Activated naive CD4-positive, alpha-beta T cell treated with anti-CD3 and anti-CD28 coated beads, Interleukin-2, amount 50 U/mL, for 72 hours (primary cell): ENCODE data around the gene SOX30. TPM values are rescaled to one million over a fixed set of nuclear protein-coding genes. Genes with fewer than 3 reads are reported as not detected.
A peak's percentile ranks its signal among the peaks of the same experiment; 100 is the strongest.
"Not testable (repeated sequence)": the region's sequence is repeated elsewhere in the genome, so short reads cannot be mapped to it uniquely, and the experiment has no call there.

Experiments used
- ATAC-seq, 2 donors: fragments of 150-1000 bp; cut with Tn5 transposase; 2 replicates each; pipeline ENCODE4 v1.10.0; 2021; ENCODE audit warnings: mild to moderate bottlenecking in 2 of 2, moderate library complexity in 2 of 2
- DNase-seq, 2 donors: peaks; one replicate each; pipeline ENCODE4 v3.0.0; 2021 to 2022; ENCODE audit warnings: low spot score in 2 of 2
- H3K27ac Mint-ChIP-seq, 2 donors: one replicate each; pipeline ENCODE4 v1.8.0; 2022; ENCODE audit warnings: mild to moderate bottlenecking in 2 of 2, mixed read lengths in 2 of 2
- H3K36me3 Mint-ChIP-seq, 2 donors: one replicate each; pipeline ENCODE4 v1.8.0; 2022; ENCODE audit warnings: mixed read lengths in 2 of 2
- H3K9me3 Mint-ChIP-seq, 2 donors: one replicate each; pipeline ENCODE4 v1.8.0; 2022; ENCODE audit warnings: mixed read lengths in 2 of 2
- total RNA-seq, 2 donors: library from RNA; stranded (reverse); gene quantifications; one replicate each; pipeline ENCODE4 v1.2.3, GENCODE V29; 2022

The SOX30 gene
- total RNA-seq, result under 1 TPM in 1 of 2 donors, not detected in 1; 0.14 TPM

- ATAC-seq, result no peak
- H3K36me3 Mint-ChIP-seq, result peaks cover 21 to 42% of the 10 kb centered on the region in 2 donors
- peak within 1 kb of the TSS; percentile 70 to 82 for H3K27ac Mint-ChIP-seq
These were observed at the start of gene SOX30 for GRCh38 chr5:157652377-157652692. Gene SOX30, minus strand, starts transcription at chr5:157652438. Its CDS starts 360 bp downstream, at chr5:157652078.

GRCh38 chr5:157698674-157699073, 46.4 kb upstream of the SOX30 start:
- H3K27ac Mint-ChIP-seq, ATAC-seq, DNase-seq: not testable (repeated sequence)
- Mint-ChIP-seq H3K36me3 (peaks cover 5 to 20% of the 10 kb centered on the region in 2 donors), H3K9me3 (peaks cover 5 to 10% of the 10 kb centered on the region in 2 donors)

More at GRCh38 chr5:157652377-157652692, at the start of gene SOX30:
- DNase-seq, result no peak
- peaks cover 25 to 38% of the 10 kb centered on the region in 2 donors for H3K9me3 Mint-ChIP-seq

- DNase-seq, ATAC-seq, H3K27ac Mint-ChIP-seq: not testable (repeated sequence)
- peaks cover 5 to 29% of the 10 kb centered on the region in 2 donors for H3K36me3 Mint-ChIP-seq
- peaks cover 10 to 21% of the 10 kb centered on the region in 2 donors for H3K9me3 Mint-ChIP-seq
These were observed 43.9 kb upstream of the SOX30 start for GRCh38 chr5:157696154-157696553.

GRCh38 chr5:157693816-157694215, 41.6 kb upstream of the SOX30 start:
- Mint-ChIP-seq H3K36me3 (peaks cover 5 to 26% of the 10 kb centered on the region in 2 donors), H3K9me3 (peaks cover 10 to 23% of the 10 kb centered on the region in 2 donors)
- H3K27ac Mint-ChIP-seq, ATAC-seq, DNase-seq: not testable (repeated sequence)

DNA sequence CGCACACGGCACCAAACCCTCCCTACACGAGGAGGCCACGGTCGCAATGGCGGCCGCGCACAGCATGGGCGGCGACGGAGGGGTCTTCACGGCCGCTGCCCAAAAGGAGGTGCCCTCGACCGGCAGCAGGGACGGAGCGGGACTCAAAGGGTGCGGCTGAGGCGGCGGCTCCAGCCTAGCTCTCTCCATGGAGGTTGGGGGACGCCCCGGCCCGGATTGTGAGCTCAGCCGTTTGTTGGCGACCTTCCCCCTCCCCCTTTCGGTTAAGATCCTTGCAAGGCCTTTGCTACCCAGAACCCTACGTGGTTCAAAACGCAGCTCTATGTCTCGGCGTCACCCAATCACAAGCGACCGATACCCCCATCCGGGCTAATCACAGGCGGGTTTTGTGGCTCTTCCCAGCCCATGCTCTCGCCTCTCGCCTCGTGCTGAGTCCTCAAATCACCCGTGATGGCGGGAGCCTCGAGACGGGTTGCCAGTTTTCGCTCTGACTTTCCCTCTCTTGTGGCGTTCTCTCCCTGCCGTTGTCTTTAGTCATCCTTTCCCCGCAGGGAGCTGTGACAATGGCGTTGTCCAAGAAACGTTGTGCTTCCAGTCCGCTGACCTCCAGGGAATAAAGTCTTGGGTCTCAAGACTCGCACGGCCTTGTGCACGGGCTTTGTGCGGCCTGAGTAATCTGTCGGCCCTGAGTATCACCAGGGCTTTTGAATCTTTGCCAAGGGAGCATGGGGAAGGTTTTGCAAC, 38.6 kb upstream of the SOX30 start:
- ATAC-seq (no peak), DNase-seq (no peak)
- Mint-ChIP-seq H3K27ac (no peak overlapping the region), H3K9me3 (peaks cover 5 to 13% of the 10 kb centered on the region in 2 donors), H3K36me3 (peaks cover 0 to 15% of the 10 kb centered on the region in 2 donors)

DNA sequence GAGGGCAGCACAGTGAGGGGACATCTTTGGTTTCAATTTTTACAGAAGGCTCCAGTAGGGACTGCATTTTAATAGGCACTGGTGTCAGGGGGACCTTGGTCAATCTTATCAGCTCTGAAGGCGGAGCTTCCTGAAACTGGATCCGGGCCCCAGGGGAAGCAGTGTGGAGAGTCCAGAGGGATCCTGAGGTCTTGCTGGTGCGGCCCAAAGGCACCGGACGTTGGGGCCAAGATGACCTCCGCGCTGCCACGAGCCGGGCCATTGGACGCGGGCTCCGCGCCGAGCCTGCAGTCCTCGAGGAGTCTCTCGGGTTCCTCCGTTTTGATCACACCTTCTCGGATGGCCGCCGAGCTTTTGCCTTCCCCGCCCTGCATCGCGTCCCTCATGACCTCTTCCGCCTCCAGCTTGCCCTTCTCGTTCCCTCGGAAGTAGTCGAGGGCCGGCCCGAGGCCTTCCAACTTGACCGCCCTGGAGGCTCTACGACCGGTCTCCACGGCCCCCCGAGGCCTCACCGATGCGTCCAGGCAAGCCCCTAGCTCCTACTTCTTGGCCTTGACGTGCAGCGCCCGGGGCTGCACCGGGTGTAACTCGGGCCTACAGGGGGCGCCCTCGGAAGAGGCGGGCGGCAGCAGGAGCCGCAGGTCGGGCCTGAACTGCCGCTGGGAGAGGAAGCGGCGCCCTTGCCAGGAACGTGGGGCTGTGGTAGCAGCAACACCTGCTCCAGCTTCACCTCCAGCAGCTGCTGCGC, 37.9 kb upstream of the SOX30 start:
- H3K27ac Mint-ChIP-seq, result no peak overlapping the region
- peaks cover 5 to 13% of the 10 kb centered on the region in 2 donors for H3K9me3 Mint-ChIP-seq
- peaks cover 0 to 15% of the 10 kb centered on the region in 2 donors for H3K36me3 Mint-ChIP-seq
- DNase-seq (peak in 1 of 2 donors; percentile 38), ATAC-seq (peak; percentile 40 to 46)

DNA sequence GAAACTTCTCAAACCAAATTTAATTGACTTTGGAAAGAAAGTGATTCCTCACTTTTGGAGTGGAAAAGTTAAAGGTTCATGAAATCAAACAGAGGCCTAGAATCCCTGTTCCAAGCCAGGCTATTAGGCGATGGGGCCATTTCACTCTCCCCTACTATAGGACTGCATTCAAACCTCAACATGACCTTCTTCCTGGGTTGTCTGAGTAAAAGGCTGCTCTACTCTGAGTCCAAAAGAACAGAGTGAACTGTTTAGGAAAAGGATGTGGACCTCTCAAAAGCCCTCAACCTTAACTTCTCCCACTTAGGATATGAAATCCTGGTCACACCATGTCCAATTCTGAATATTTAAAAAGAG, 34.9 kb upstream of the SOX30 start:
- peaks cover 0 to 9% of the 10 kb centered on the region in 2 donors for H3K36me3 Mint-ChIP-seq
- H3K27ac Mint-ChIP-seq, result no peak overlapping the region
- no peak for ATAC-seq
- H3K9me3 Mint-ChIP-seq, result peaks cover 5 to 9% of the 10 kb centered on the region in 2 donors
- no peak for DNase-seq

DNA sequence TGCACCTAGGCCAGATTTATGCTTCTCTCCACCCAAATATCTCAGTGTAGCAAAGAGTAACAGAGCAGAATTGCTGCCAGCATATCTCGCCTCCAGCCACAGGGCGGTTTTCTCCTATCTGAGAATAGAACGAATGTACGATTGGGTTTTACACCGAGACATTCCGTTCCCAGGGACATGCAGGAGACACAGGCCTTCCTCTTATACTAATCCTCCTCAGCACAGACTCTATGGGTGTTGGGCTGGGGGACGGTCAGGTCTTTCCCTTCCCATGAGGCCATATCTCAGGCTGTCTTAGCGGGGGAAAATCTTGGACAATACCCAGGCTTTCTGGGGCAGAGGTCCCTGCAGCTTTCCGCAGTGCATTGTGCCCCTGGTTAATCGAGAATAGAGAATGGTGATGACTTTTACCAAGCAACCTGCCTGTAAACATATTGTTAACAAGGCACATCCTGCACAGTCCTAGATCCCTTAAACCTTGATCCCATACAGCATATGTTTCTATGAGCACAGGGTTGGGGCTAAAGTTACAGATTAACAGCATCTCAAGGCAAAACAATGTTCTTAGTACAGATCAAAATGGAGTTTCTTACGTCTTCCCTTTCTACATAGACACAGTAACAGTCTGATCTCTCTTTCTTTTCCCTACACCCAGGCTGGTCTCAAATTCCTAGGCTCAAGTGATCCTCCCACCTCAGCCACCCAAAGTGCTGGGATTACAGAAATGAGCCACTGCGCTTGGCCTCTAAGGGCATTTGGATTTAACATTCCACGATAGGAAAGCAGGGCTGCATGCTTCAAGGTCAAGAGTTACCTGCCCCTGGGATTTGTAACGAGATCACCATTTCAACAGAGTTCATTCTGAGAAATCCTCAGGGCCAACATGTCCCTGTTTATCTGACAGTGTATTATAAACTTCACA, 34.3 kb upstream of the SOX30 start:
- not testable (repeated sequence) for ATAC-seq, H3K27ac Mint-ChIP-seq, H3K9me3 Mint-ChIP-seq, H3K36me3 Mint-ChIP-seq, DNase-seq

- DNase-seq (no peak), ATAC-seq (no peak)
- Mint-ChIP-seq H3K9me3 (no peaks in the 10 kb centered on the region), H3K27ac (no peak overlapping the region), H3K36me3 (no peaks in the 10 kb centered on the region)
These were observed 30.0 kb upstream of the SOX30 start for GRCh38 chr5:157682257-157682656.

DNA sequence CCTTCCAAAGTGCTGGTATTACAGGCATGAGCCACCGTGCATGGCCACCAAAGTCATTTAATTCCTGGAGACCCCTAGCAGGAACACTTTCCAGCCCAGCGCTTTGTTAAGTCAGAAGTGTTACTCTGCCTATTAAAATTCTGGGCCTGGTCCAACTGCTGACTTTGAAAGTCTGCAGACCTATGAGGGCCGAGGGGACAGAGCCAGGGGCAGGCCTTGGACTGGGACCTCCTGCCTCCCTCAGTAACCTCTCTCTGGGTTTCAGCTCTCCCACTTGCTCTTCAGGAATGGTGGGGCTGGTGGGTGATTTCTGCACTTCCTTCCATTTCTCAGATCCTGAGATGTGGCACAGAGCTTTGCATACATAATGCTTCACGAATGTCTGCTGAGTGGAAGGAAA, 28.8 kb upstream of the SOX30 start:
- Mint-ChIP-seq H3K27ac (no peak overlapping the region), H3K36me3 (no peaks in the 10 kb centered on the region), H3K9me3 (no peaks in the 10 kb centered on the region)
- ATAC-seq (no peak), DNase-seq (no peak)

DNA sequence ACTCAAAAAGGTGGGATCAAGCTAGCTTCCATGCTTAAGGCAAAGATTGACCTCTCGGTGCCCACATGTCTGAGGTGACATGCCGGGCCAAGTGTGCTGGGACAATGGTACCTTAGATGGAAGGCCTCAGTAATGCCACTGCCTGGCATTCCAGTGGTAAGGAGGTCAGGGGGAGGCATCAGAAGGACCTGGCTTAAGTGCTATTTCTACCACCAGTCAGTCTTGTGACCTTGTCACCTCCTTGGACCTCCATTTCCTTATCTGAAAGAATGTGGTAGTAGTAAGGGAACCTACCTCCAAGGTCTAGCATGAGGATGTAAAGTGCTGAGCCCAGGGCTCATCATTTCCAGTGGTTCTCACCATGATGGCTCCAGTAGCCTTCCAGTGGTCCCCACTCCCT, 28.0 kb upstream of the SOX30 start:
- no peaks in the 10 kb centered on the region for H3K36me3 Mint-ChIP-seq
- no peak for ATAC-seq
- no peak overlapping the region for H3K27ac Mint-ChIP-seq
- no peaks in the 10 kb centered on the region for H3K9me3 Mint-ChIP-seq
- DNase-seq, result no peak

DNA sequence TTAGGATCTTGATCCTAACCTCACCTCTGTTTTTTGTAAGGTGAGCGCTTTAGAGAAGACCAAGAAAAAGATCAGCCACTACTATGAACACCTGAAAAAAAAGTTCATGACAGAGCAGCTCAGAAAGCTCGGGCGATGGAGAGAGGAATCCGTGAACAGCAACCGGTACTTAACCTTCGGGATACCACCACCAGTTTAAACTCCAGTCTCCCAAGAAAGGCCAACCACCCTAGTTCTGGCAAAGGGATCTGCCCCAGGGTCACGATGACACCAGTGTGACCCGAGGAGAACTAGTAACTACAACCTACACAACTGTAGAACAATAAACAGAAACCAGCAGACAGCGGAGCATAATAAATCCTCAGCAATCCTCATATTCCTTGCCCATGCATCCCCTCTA, 27.6 kb upstream of the SOX30 start:
- ATAC-seq, result no peak
- H3K36me3 Mint-ChIP-seq, result no peaks in the 10 kb centered on the region
- DNase-seq, result no peak
- H3K27ac Mint-ChIP-seq, result no peak overlapping the region
- H3K9me3 Mint-ChIP-seq, result no peaks in the 10 kb centered on the region

DNA sequence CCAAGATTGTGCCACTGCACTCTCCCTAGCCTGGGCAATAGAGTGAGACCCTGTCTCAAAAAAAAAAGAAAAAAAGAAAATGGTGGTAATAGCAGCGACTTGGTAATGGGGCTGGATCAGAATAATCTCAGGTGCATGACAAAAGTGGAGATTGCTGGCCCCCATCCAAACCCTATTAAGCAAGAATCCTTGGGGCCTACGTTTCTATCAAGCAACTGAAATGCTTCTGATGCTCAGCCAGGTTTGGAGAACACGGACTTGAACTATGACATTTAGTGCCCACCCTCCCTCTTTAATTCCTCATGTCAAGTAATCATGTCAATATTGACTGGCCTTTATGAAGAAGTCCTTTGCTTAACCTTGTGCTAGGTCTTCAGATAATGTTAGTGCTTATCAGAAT, 25.7 kb upstream of the SOX30 start:
- DNase-seq, result no peak
- ATAC-seq, result no peak
- no peaks in the 10 kb centered on the region for H3K9me3 Mint-ChIP-seq
- no peaks in the 10 kb centered on the region for H3K36me3 Mint-ChIP-seq
- no peak overlapping the region for H3K27ac Mint-ChIP-seq

GRCh38 chr5:157674351-157674750, 22.1 kb upstream of the SOX30 start:
- peaks cover 13 to 14% of the 10 kb centered on the region in 2 donors for H3K36me3 Mint-ChIP-seq
- ATAC-seq, H3K27ac Mint-ChIP-seq, DNase-seq, H3K9me3 Mint-ChIP-seq: not testable (repeated sequence)

DNA sequence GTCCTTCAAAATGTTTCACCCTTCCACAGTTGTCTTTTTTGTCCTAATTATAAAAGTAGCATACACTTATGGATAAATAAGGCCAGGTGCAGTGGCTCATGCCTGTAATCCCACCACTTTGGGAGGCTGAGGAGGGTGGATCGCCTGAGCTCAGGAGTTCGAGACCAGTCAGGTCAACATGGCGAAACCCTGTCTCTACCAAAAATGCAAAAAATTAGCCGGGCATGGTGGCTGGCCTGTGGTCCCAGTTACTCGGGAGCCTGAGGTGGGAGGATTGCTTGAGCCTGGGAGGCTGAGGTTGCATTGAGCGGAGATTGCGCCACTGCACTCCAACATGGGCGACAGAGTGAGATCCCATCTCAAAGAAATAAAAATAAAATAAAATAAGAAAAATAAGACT, 20.7 kb upstream of the SOX30 start:
- peaks cover 0 to 5% of the 10 kb centered on the region in 2 donors for H3K9me3 Mint-ChIP-seq
- H3K27ac Mint-ChIP-seq, result no peak overlapping the region
- peaks cover 13 to 14% of the 10 kb centered on the region in 2 donors for H3K36me3 Mint-ChIP-seq
- DNase-seq (no peak), ATAC-seq (no peak)

GRCh38 chr5:157671592-157672330, 19.5 kb upstream of the SOX30 start:
- ATAC-seq (no peak), DNase-seq (no peak)
- Mint-ChIP-seq H3K27ac (peak overlapping the region; percentile 29 to 67), H3K36me3 (peaks cover 13 to 14% of the 10 kb centered on the region in 2 donors), H3K9me3 (peaks cover 0 to 5% of the 10 kb centered on the region in 2 donors)
